Fibroblast of skin of scalp (primary cell): ENCODE results near the gene MGMT.

ENCODE experiments used
- DNase-seq: peaks from one replicate; pipeline ENCODE4 v3.0.0-alpha.2; 2013

Gene MGMT

GRCh38 chr10:129594811-129595210 lies 127.8 kb downstream of the MGMT start:
- DNase-seq = no peak

GRCh38 chr10:129598413-129598812 lies 131.4 kb downstream of the MGMT start:
- no peak for DNase-seq

- DNase-seq = no peak
Measured at GRCh38 chr10:129599160-129599559, 132.1 kb downstream of the MGMT start.

- no peak for DNase-seq
Measured at GRCh38 chr10:129601737-129602136, 134.7 kb downstream of the MGMT start.

GRCh38 chr10:129602938-129603535 lies 136.0 kb downstream of the MGMT start:
- DNase-seq = no peak

GRCh38 chr10:129604333-129605032 lies 137.4 kb downstream of the MGMT start:
- DNase-seq = no peak

GRCh38 chr10:129605266-129605985 lies 138.4 kb downstream of the MGMT start:
- peak; percentile 13 for DNase-seq

GRCh38 chr10:129605986-129606518 lies 139.0 kb downstream of the MGMT start:
- no peak for DNase-seq

GRCh38 chr10:129607607-129608109 lies 140.6 kb downstream of the MGMT start:
- no peak for DNase-seq

- no peak for DNase-seq
Measured at GRCh38 chr10:129608653-129609052, 141.6 kb downstream of the MGMT start.

GRCh38 chr10:129609551-129609950 lies 142.5 kb downstream of the MGMT start:
- DNase-seq = no peak

GRCh38 chr10:129612481-129613109 lies 145.6 kb downstream of the MGMT start:
- DNase-seq = no peak

GRCh38 chr10:129613377-129613980 lies 146.4 kb downstream of the MGMT start:
- DNase-seq = no peak

GRCh38 chr10:129614341-129614740 lies 147.3 kb downstream of the MGMT start:
- DNase-seq = no peak

- DNase-seq = no peak
Measured at GRCh38 chr10:129615381-129615780, 148.3 kb downstream of the MGMT start.

GRCh38 chr10:129615921-129616525 lies 149.0 kb downstream of the MGMT start:
- no peak for DNase-seq

GRCh38 chr10:129617768-129618167 lies 150.7 kb downstream of the MGMT start:
- DNase-seq = no peak

- DNase-seq = no peak
Measured at GRCh38 chr10:129621062-129621461, 154.0 kb downstream of the MGMT start.

- DNase-seq = no peak
Measured at GRCh38 chr10:129621693-129622092, 154.7 kb downstream of the MGMT start.

GRCh38 chr10:129622291-129622690 lies 155.2 kb downstream of the MGMT start:
- no peak for DNase-seq

- DNase-seq = peak; percentile 13
Measured at GRCh38 chr10:129622736-129623135, 155.7 kb downstream of the MGMT start.

GRCh38 chr10:129624526-129624925 lies 157.5 kb downstream of the MGMT start:
- no peak for DNase-seq
